Measurements from ENCODE around the gene SPG11. TPM values are rescaled to one million over a fixed set of nuclear protein-coding genes. Genes with fewer than 3 reads are reported as not detected.

The SPG11 gene
- total and polyA plus RNA-seq, 9 of the 15 experiments (the other 6 are each of a cell fraction or from before 2014, with no cell fraction given): 23.3 to 71.2 (median 45.6) TPM

- ATAC-seq (no peak), DNase-seq (ENCODE audit: extremely low read depth in 1 of 4, low spot score in 3 of 4) (no peak), FAIRE-seq (no peak)
- Histone ChIP-seq H3K4me1 (replicated peaks in 1 of 2; ENCODE audit: control insufficient read depth in 2 of 2, insufficient read depth in 2 of 2, low read length in 2 of 2) (peaks cover 7 to 15% of the 10 kb centered on the region in 2 experiments; a peak in 4 of 5 replicates), H2AFZ (ENCODE audit: low read depth, low read length) (no peak overlapping the region), H3K79me2 (ENCODE audit: control insufficient read depth, insufficient read depth, low read length) (no peaks in the 10 kb centered on the region), H4K20me1 (replicated peaks; ENCODE audit: control insufficient read depth, insufficient read depth, low read length) (no peaks in the 10 kb centered on the region), H3K36me3 (ENCODE audit: control insufficient read depth, insufficient read depth, low read length) (no peaks in the 10 kb centered on the region), H3K4me3 (no peak overlapping the region), H3K27ac (ENCODE audit: extremely low read depth, low read depth, low read length) (no peak overlapping the region), H3K4me2 (ENCODE audit: insufficient read depth, low read length) (no peak overlapping the region), H3K9me1 (ENCODE audit: control insufficient read depth, insufficient read depth, low read length) (no peaks in the 10 kb centered on the region), H3K27me3 (ENCODE audit: control insufficient read depth in 2 of 2, insufficient read depth in 2 of 2, low read length in 2 of 2) (no peaks in the 10 kb centered on the region), H3K9me3 (replicated peaks; ENCODE audit: control insufficient read depth, insufficient read depth, low read depth, low read length) (no peaks in the 10 kb centered on the region), H3K9ac (ENCODE audit: insufficient read depth in 1 of 2, low read depth in 2 of 2, low read length in 2 of 2) (peak overlapping the region in 1 of 2 experiments; percentile 32; a peak in 1 of 4 replicates)
- WGBS (ENCODE audit: insufficient coverage, low coverage, missing lambda C conversion rate): 0% methylated on average over 1 of the region's 2 CpGs
- intact Hi-C loops (cut with micrococcal nuclease) (no loop called here), in situ Hi-C loops (cut with MboI) (no loop called here)
- ChIA-PET POLR2A (interaction anchor here (0.9 to 1.6 kb wide), 3 partner anchors 12 to 43 kb away, joined by 4 to 5 read pairs (median 4); partner anchors contain the start of gene B2M), CTCF (ENCODE audit: low intra/inter-chr PET ratio) (no interaction called here)
- BruUV-seq (replicated peaks): no TSS peak
- TF ChIP-seq RBFOX2 (IDR thresholded peaks at IDR 0.05; ENCODE audit: low read depth, low read length) (no peak), CXXC5 (CRISPR knock-in tag; IDR thresholded peaks at IDR 0.05) (no peak), RERE (CRISPR knock-in tag; IDR thresholded peaks at IDR 0.05; ENCODE audit: borderline replicate concordance) (no peak), CTCF (IDR thresholded peaks at IDR 0.05 in 2 of 3, conservative IDR thresholded peaks at IDR 0.05 in 1 of 3; ENCODE audit: insufficient read depth in 2 of 3, low read depth in 1 of 3, low read length in 3 of 3) (no peak), U2AF2 (optimal IDR thresholded peaks at IDR 0.05; ENCODE audit: low read depth, low read length) (no peak), ELK3 (CRISPR knock-in tag; IDR thresholded peaks at IDR 0.05) (no peak), ZFP30 (CRISPR knock-in tag; IDR thresholded peaks at IDR 0.05; ENCODE audit: borderline replicate concordance) (no peak), SLC30A9 (CRISPR knock-in tag; IDR thresholded peaks at IDR 0.05) (no peak), MTF1 (CRISPR knock-in tag; IDR thresholded peaks at IDR 0.05; ENCODE audit: borderline replicate concordance) (no peak), ELF4 (CRISPR knock-in tag; IDR thresholded peaks at IDR 0.05) (no peak), FOXA3 (CRISPR knock-in tag; conservative IDR thresholded peaks at IDR 0.05 in 1 of 2, IDR thresholded peaks at IDR 0.05 in 1 of 2) (no peak), HSF4 (CRISPR knock-in tag; IDR thresholded peaks at IDR 0.05; ENCODE audit: borderline replicate concordance) (no peak)
These were observed 5.5 kb upstream of the SPG11 start for GRCh38 chr15:44668921-44669320.

Measured in K562 (cell line).